ENCODE measurements around the gene VIL1.

DNA sequence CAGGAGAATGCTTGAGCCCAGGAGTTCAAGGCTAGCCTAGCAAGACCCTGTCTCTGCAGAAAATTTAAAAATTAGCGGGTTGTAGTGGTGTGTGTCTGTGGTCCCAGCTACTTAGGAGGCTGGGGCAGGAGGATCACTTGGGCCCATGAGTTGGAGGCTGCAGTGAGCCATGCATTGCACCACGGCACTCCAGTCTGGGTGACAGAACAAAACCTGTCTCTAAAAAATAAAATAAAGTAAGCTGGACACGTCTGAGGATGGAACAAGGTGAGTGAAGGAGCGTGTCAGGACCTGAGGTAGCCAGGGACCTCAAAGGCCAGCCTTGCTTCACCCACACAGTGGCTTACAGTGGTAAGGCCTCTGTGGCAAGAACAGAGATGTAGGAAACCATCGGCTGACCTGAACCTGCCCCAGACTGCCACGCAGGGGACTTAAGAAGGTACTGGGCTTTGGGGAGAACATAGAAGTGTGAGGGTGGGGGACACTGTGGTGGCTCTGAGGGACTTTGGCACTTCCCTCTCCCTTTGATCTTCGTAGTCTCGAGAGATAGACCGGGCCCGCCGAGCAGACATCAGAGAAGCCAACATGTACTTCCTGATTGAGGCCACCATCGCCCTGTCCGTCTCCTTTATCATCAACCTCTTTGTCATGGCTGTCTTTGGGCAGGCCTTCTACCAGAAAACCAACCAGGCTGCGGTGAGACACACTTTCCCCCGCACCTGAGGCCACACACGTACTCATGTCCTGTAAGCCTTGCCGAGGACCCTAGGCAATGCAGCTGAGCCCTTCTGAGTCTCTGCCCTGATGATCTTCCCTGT is 29.4 kb upstream of the VIL1 start:
- TF ChIP-seq, protein P1, sequence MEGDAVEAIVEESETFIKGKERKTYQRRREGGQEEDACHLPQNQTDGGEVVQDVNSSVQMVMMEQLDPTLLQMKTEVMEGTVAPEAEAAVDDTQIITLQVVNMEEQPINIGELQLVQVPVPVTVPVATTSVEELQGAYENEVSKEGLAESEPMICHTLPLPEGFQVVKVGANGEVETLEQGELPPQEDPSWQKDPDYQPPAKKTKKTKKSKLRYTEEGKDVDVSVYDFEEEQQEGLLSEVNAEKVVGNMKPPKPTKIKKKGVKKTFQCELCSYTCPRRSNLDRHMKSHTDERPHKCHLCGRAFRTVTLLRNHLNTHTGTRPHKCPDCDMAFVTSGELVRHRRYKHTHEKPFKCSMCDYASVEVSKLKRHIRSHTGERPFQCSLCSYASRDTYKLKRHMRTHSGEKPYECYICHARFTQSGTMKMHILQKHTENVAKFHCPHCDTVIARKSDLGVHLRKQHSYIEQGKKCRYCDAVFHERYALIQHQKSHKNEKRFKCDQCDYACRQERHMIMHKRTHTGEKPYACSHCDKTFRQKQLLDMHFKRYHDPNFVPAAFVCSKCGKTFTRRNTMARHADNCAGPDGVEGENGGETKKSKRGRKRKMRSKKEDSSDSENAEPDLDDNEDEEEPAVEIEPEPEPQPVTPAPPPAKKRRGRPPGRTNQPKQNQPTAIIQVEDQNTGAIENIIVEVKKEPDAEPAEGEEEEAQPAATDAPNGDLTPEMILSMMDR (IDR thresholded peaks at IDR 0.05; ENCODE audit: poor library complexity, severe bottlenecking), result no peak
- no peak for TF ChIP-seq EZH2 (IDR thresholded peaks at IDR 0.05; ENCODE audit: borderline replicate concordance, insufficient read depth, low read length, poor library complexity, severe bottlenecking)
- no peak for TF ChIP-seq EP300 (conservative IDR thresholded peaks at IDR 0.05; ENCODE audit: poor library complexity, severe bottlenecking)
- no peak for TF ChIP-seq RAD21 (conservative IDR thresholded peaks at IDR 0.05)
- TF ChIP-seq SMC3 (conservative IDR thresholded peaks at IDR 0.05; ENCODE audit: poor library complexity), result no peak
- no peak for TF ChIP-seq POLR2AphosphoS5 (IDR thresholded peaks at IDR 0.05)
- TF ChIP-seq, protein P2, sequence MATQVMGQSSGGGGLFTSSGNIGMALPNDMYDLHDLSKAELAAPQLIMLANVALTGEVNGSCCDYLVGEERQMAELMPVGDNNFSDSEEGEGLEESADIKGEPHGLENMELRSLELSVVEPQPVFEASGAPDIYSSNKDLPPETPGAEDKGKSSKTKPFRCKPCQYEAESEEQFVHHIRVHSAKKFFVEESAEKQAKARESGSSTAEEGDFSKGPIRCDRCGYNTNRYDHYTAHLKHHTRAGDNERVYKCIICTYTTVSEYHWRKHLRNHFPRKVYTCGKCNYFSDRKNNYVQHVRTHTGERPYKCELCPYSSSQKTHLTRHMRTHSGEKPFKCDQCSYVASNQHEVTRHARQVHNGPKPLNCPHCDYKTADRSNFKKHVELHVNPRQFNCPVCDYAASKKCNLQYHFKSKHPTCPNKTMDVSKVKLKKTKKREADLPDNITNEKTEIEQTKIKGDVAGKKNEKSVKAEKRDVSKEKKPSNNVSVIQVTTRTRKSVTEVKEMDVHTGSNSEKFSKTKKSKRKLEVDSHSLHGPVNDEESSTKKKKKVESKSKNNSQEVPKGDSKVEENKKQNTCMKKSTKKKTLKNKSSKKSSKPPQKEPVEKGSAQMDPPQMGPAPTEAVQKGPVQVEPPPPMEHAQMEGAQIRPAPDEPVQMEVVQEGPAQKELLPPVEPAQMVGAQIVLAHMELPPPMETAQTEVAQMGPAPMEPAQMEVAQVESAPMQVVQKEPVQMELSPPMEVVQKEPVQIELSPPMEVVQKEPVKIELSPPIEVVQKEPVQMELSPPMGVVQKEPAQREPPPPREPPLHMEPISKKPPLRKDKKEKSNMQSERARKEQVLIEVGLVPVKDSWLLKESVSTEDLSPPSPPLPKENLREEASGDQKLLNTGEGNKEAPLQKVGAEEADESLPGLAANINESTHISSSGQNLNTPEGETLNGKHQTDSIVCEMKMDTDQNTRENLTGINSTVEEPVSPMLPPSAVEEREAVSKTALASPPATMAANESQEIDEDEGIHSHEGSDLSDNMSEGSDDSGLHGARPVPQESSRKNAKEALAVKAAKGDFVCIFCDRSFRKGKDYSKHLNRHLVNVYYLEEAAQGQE (IDR thresholded peaks at IDR 0.05; ENCODE audit: borderline replicate concordance), result no peak
